OCI-LY1 (cell line): Measurements from ENCODE around the gene PCSK6.

Experiments
- H2AFZ ChIP-seq: fragments of 200-600 bp; sonication (generic), shearing (Covaris generic); 2 replicates; pipeline ENCODE4 v1.6.0; 2014; ENCODE audit warnings: antibody characterized with exemption, mild to moderate bottlenecking, low read length
- H3F3A ChIP-seq: fragments of 200-600 bp; sonication (generic), shearing (Covaris generic); 2 replicates; pipeline ENCODE4 v1.6.0; 2014; ENCODE audit warnings: mild to moderate bottlenecking, antibody characterized with exemption, low read length, moderate library complexity; ENCODE audit not compliant: insufficient read depth
- H3K27ac ChIP-seq: fragments of 200-600 bp; sonication (generic); 2 replicates; pipeline ENCODE4 v1.5.1; 2014; ENCODE audit warnings: low read length, mixed run types, mild to moderate bottlenecking, low read depth; ENCODE audit not compliant: poor library complexity, severe bottlenecking
- H3K27me3 ChIP-seq: fragments of 200-600 bp; sonication (generic); 2 replicates; pipeline ENCODE4 v1.6.0; 2014; ENCODE audit warnings: antibody characterized with exemption, mild to moderate bottlenecking, low read length, moderate library complexity; ENCODE audit not compliant: insufficient read depth
- H3K36me3 ChIP-seq: fragments of 200-600 bp; sonication (generic); 2 replicates; pipeline ENCODE4 v1.6.1; 2014; ENCODE audit warnings: mild to moderate bottlenecking, antibody characterized with exemption, low read length, moderate library complexity, mixed read lengths; ENCODE audit not compliant: insufficient read depth
- H3K4me1 ChIP-seq: fragments of 200-600 bp; sonication (generic); 2 replicates; pipeline ENCODE4 v1.5.1; 2014; ENCODE audit warnings: mild to moderate bottlenecking, low read length, moderate library complexity; ENCODE audit not compliant: insufficient read depth, severe bottlenecking
- H3K4me2 ChIP-seq: fragments of 200-600 bp; sonication (generic), shearing (Covaris generic); 2 replicates; pipeline ENCODE4 v1.6.1; 2014; ENCODE audit warnings: low read length
- H3K4me3 ChIP-seq: fragments of 200-600 bp; sonication (generic); 2 replicates; pipeline ENCODE4 v1.5.1; 2014; ENCODE audit warnings: low read length, low read depth, mild to moderate bottlenecking, mixed read lengths; ENCODE audit not compliant: poor library complexity, severe bottlenecking
- H3K79me2 ChIP-seq: fragments of 200-600 bp; shearing (Covaris generic); 2 replicates; pipeline ENCODE4 v1.6.1; 2016; ENCODE audit warnings: mixed run types, low read length, mixed read lengths; ENCODE audit not compliant: insufficient read depth
- H3K9ac ChIP-seq: fragments of 200-600 bp; sonication (generic), shearing (Covaris generic); 2 replicates; pipeline ENCODE4 v1.6.1; 2014; ENCODE audit warnings: mild to moderate bottlenecking, low read length, mixed read lengths
- H3K9me2 ChIP-seq: fragments of 200-600 bp; sonication (generic), shearing (Covaris generic); 2 replicates; pipeline ENCODE4 v1.6.1; 2014; ENCODE audit warnings: low read depth, mild to moderate bottlenecking, low read length, mixed read lengths
- H3K9me3 ChIP-seq: fragments of 200-600 bp; shearing (Covaris generic); 2 replicates; pipeline ENCODE4 v1.6.1; 2014; ENCODE audit warnings: low read length, mixed read lengths
- H4K20me1 ChIP-seq: fragments of 200-600 bp; sonication (generic), shearing (Covaris generic); 2 replicates; pipeline ENCODE4 v1.6.0; 2016; ENCODE audit warnings: mild to moderate bottlenecking, low read length; ENCODE audit not compliant: insufficient read depth
- CTCF ChIP-seq: fragments of 200-600 bp; sonication (generic), shearing (Covaris generic); IDR thresholded peaks from 2 replicates; pipeline ENCODE4 v1.5.1; 2017; ENCODE audit warnings: mild to moderate bottlenecking, antibody characterized with exemption, low read length, moderate library complexity, mixed read lengths
- EZH2 ChIP-seq: fragments of 200-600 bp; sonication (generic), shearing (Covaris generic); IDR thresholded peaks from 2 replicates; pipeline ENCODE4 v1.8.0; 2017; ENCODE audit warnings: borderline replicate concordance, mixed run types, mild to moderate bottlenecking, antibody characterized with exemption, low read length, moderate library complexity, mixed read lengths

Gene PCSK6

GRCh38 chr15:101407966-101408775 is 81.3 kb downstream of the PCSK6 start:
- no peaks in the 10 kb centered on the region for H3K27me3 ChIP-seq
- no peaks in the 10 kb centered on the region for H3K9me2 ChIP-seq
- no peak overlapping the region for H3K4me3 ChIP-seq
- H4K20me1 ChIP-seq, result no peaks in the 10 kb centered on the region
- no peak overlapping the region for H3K9ac ChIP-seq
- H3F3A ChIP-seq, result no peaks in the 10 kb centered on the region
- no peaks in the 10 kb centered on the region for H3K36me3 ChIP-seq
- no peak overlapping the region for H3K27ac ChIP-seq
- no peaks in the 10 kb centered on the region for H3K9me3 ChIP-seq
- no peak overlapping the region for H3K4me2 ChIP-seq
- H3K79me2 ChIP-seq, result no peaks in the 10 kb centered on the region
- no peaks in the 10 kb centered on the region for H3K4me1 ChIP-seq
- no peak overlapping the region for H2AFZ ChIP-seq
- TF ChIP-seq EZH2 (no peak), CTCF (no peak)

DNA sequence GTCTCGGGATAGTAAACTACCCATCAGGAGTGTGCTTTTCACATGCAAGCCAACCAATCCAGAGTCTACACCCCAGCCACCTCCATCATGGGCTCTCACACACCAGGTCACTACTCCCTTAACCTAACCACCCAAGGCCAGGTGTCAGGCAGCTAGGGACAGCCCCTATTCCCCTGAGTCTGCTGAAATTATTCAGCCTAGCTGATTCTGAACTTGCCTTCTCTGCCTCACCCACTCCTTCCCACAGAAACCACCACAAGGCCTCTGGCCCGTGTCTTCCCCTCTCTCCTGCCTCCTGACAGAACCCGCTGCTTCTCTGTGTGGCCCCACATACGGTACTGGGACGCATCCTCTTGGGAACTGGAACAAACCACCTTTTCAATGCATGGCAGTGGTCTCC is 82.1 kb downstream of the PCSK6 start:
- no peaks in the 10 kb centered on the region for H3K9me2 ChIP-seq
- no peak overlapping the region for H3K9ac ChIP-seq
- no peaks in the 10 kb centered on the region for H3K27me3 ChIP-seq
- no peaks in the 10 kb centered on the region for H3K4me1 ChIP-seq
- TF ChIP-seq CTCF (no peak), EZH2 (no peak)
- H3K9me3 ChIP-seq, result no peaks in the 10 kb centered on the region
- no peaks in the 10 kb centered on the region for H3K36me3 ChIP-seq
- no peak overlapping the region for H3K27ac ChIP-seq
- H3F3A ChIP-seq, result no peaks in the 10 kb centered on the region
- H3K4me3 ChIP-seq, result no peak overlapping the region
- no peaks in the 10 kb centered on the region for H3K79me2 ChIP-seq
- H4K20me1 ChIP-seq, result no peaks in the 10 kb centered on the region
- H2AFZ ChIP-seq, result no peak overlapping the region
- no peak overlapping the region for H3K4me2 ChIP-seq

GRCh38 chr15:101406526-101407195 is 82.8 kb downstream of the PCSK6 start:
- Histone ChIP-seq H3K4me1 (no peaks in the 10 kb centered on the region), H3K4me2 (no peak overlapping the region), H3K9me3 (no peaks in the 10 kb centered on the region), H3K79me2 (no peaks in the 10 kb centered on the region), H2AFZ (no peak overlapping the region), H4K20me1 (no peaks in the 10 kb centered on the region), H3K27me3 (no peaks in the 10 kb centered on the region), H3K9ac (no peak overlapping the region), H3K27ac (no peak overlapping the region), H3K4me3 (no peak overlapping the region), H3K9me2 (no peaks in the 10 kb centered on the region), H3K36me3 (no peaks in the 10 kb centered on the region), H3F3A (no peaks in the 10 kb centered on the region)
- TF ChIP-seq EZH2, result no peak
- no peak for TF ChIP-seq CTCF
